Activated naive CD4-positive, alpha-beta T cell treated with anti-CD3 and anti-CD28 coated beads for 36 hours (primary cell): Measurements from ENCODE around the gene MAML3. TPM values are rescaled to one million over a fixed set of nuclear protein-coding genes. Genes with fewer than 3 reads are reported as not detected.

Source experiments
- CTCF ChIA-PET: fragments of 350-600 bp; sonication (Branson Sonifier 250); formaldehyde crosslinking; loops from one replicate; lab custom pipeline; 2021; ENCODE audit warnings: antibody characterized with exemption; lab: Charles Lee
- DNase-seq: peaks from one replicate; pipeline ENCODE4 v3.0.0-alpha.2; 2020
- H3K27ac Mint-ChIP-seq: one replicate; pipeline ENCODE4 v1.8.0; 2021; ENCODE audit warnings: mild to moderate bottlenecking, mixed read lengths
- H3K27me3 Mint-ChIP-seq: one replicate; pipeline ENCODE4 v1.8.0; 2021; ENCODE audit warnings: low read depth, mixed read lengths
- H3K36me3 Mint-ChIP-seq: one replicate; pipeline ENCODE4 v1.8.0; 2021; ENCODE audit warnings: low read depth, mixed read lengths
- H3K4me1 Mint-ChIP-seq: one replicate; pipeline ENCODE4 v1.8.0; 2021; ENCODE audit warnings: low read depth, mixed read lengths
- H3K4me3 Mint-ChIP-seq: one replicate; pipeline ENCODE4 v1.8.0; 2021; ENCODE audit warnings: mild to moderate bottlenecking, moderate library complexity, mixed read lengths
- H3K9me3 Mint-ChIP-seq: one replicate; pipeline ENCODE4 v1.8.0; 2021; ENCODE audit warnings: mixed read lengths
- intact Hi-C: fragments of 100-400 bp; cut with micrococcal nuclease; formaldehyde crosslinking; loops from one replicate; pipeline ENCODE4 v1.15.1; 2023
- total RNA-seq, 2 experiments: library from RNA; stranded (reverse); gene quantifications; one replicate each; pipeline ENCODE4 v1.2.3, GENCODE V29; 2021

The MAML3 gene
- total RNA-seq, 2 experiments from 2014 or later = 0.52 to 0.76 TPM

GRCh38 chr4:139851133-139851532 lies 302.9 kb downstream of the MAML3 start:
- H3K4me3 Mint-ChIP-seq = no peak overlapping the region
- DNase-seq = no peak
- H3K36me3 Mint-ChIP-seq = no peaks in the 10 kb centered on the region
- H3K27me3 Mint-ChIP-seq = peaks cover 8% of the 10 kb centered on the region
- intact Hi-C loops = no loop called here
- H3K27ac Mint-ChIP-seq = no peak overlapping the region
- H3K9me3 Mint-ChIP-seq = no peaks in the 10 kb centered on the region
- CTCF ChIA-PET = no interaction called here
- H3K4me1 Mint-ChIP-seq = peaks cover 6% of the 10 kb centered on the region

GRCh38 chr4:139849219-139849618 lies 304.8 kb downstream of the MAML3 start:
- intact Hi-C loops = no loop called here
- no peaks in the 10 kb centered on the region for H3K9me3 Mint-ChIP-seq
- H3K36me3 Mint-ChIP-seq = no peaks in the 10 kb centered on the region
- DNase-seq = no peak
- H3K27ac Mint-ChIP-seq = no peak overlapping the region
- CTCF ChIA-PET = interaction anchor here (1.0 kb wide), 1 partner anchor 48 kb away, joined by 4 read pairs; no protein-coding TSS in a partner anchor
- peaks cover under 1% of the 10 kb centered on the region for H3K27me3 Mint-ChIP-seq
- H3K4me1 Mint-ChIP-seq = peaks cover 10% of the 10 kb centered on the region
- H3K4me3 Mint-ChIP-seq = no peak overlapping the region

- no peaks in the 10 kb centered on the region for H3K27me3 Mint-ChIP-seq
- intact Hi-C loops = no loop called here
- no peaks in the 10 kb centered on the region for H3K36me3 Mint-ChIP-seq
- H3K27ac Mint-ChIP-seq = no peak overlapping the region
- CTCF ChIA-PET = interaction anchor here (0.6 to 1.6 kb wide), 3 partner anchors 9 to 512 kb away, joined by 3 to 5 read pairs (median 4); no protein-coding TSS in a partner anchor
- no peak overlapping the region for H3K4me3 Mint-ChIP-seq
- H3K9me3 Mint-ChIP-seq = no peaks in the 10 kb centered on the region
- no peak for DNase-seq
- H3K4me1 Mint-ChIP-seq = peaks cover 10% of the 10 kb centered on the region
Observed at GRCh38 chr4:139848028-139848427, 306.0 kb downstream of the MAML3 start.

GRCh38 chr4:139847602-139848001 lies 306.4 kb downstream of the MAML3 start:
- H3K36me3 Mint-ChIP-seq = no peaks in the 10 kb centered on the region
- intact Hi-C loops = no loop called here
- no peaks in the 10 kb centered on the region for H3K9me3 Mint-ChIP-seq
- H3K4me3 Mint-ChIP-seq = no peak overlapping the region
- H3K4me1 Mint-ChIP-seq = peaks cover 8% of the 10 kb centered on the region
- CTCF ChIA-PET = interaction anchor here (0.6 to 1.6 kb wide), 3 partner anchors 10 to 512 kb away, joined by 3 to 5 read pairs (median 4); no protein-coding TSS in a partner anchor
- H3K27me3 Mint-ChIP-seq = no peaks in the 10 kb centered on the region
- H3K27ac Mint-ChIP-seq = no peak overlapping the region
- DNase-seq = no peak

- H3K9me3 Mint-ChIP-seq = no peaks in the 10 kb centered on the region
- intact Hi-C loops = no loop called here
- H3K27ac Mint-ChIP-seq = no peak overlapping the region
- DNase-seq = no peak
- H3K36me3 Mint-ChIP-seq = no peaks in the 10 kb centered on the region
- no peaks in the 10 kb centered on the region for H3K27me3 Mint-ChIP-seq
- peaks cover 7% of the 10 kb centered on the region for H3K4me1 Mint-ChIP-seq
- CTCF ChIA-PET = interaction anchor here (1.0 kb wide), 1 partner anchor 47 kb away, joined by 3 read pairs; no protein-coding TSS in a partner anchor
- H3K4me3 Mint-ChIP-seq = no peak overlapping the region
Observed at GRCh38 chr4:139846766-139847165, 307.2 kb downstream of the MAML3 start.

- intact Hi-C loops = loop anchor here (1.0 kb wide), 1 partner anchor 13 kb away; no protein-coding TSS in a partner anchor
- Mint-ChIP-seq H3K36me3 (no peaks in the 10 kb centered on the region), H3K27ac (no peak overlapping the region), H3K9me3 (no peaks in the 10 kb centered on the region), H3K4me1 (peaks cover 7% of the 10 kb centered on the region), H3K4me3 (no peak overlapping the region), H3K27me3 (no peaks in the 10 kb centered on the region)
- CTCF ChIA-PET = interaction anchor here (1.0 kb wide), 1 partner anchor 46 kb away, joined by 3 read pairs; no protein-coding TSS in a partner anchor
- no peak for DNase-seq
Observed at GRCh38 chr4:139845453-139846093, 308.4 kb downstream of the MAML3 start.

- CTCF ChIA-PET = no interaction called here
- Mint-ChIP-seq H3K36me3 (no peaks in the 10 kb centered on the region), H3K9me3 (no peaks in the 10 kb centered on the region), H3K4me1 (peaks cover 7% of the 10 kb centered on the region), H3K27ac (no peak overlapping the region), H3K27me3 (no peaks in the 10 kb centered on the region), H3K4me3 (no peak overlapping the region)
- no peak for DNase-seq
- intact Hi-C loops = loop anchor here (1.0 kb wide), 1 partner anchor 14 kb away; no protein-coding TSS in a partner anchor
Observed at GRCh38 chr4:139844459-139845036, 309.4 kb downstream of the MAML3 start.

GRCh38 chr4:139844057-139844456 lies 309.9 kb downstream of the MAML3 start:
- Mint-ChIP-seq H3K4me1 (peaks cover 7% of the 10 kb centered on the region), H3K9me3 (no peaks in the 10 kb centered on the region), H3K27ac (no peak overlapping the region), H3K4me3 (no peak overlapping the region), H3K36me3 (no peaks in the 10 kb centered on the region), H3K27me3 (no peaks in the 10 kb centered on the region)
- DNase-seq = no peak
- CTCF ChIA-PET = interaction anchor here (0.6 kb wide), 1 partner anchor 12 kb away, joined by 3 read pairs; no protein-coding TSS in a partner anchor
- intact Hi-C loops = no loop called here

GRCh38 chr4:139843641-139844040 lies 310.3 kb downstream of the MAML3 start:
- DNase-seq = no peak
- intact Hi-C loops = no loop called here
- H3K4me3 Mint-ChIP-seq = no peak overlapping the region
- no peaks in the 10 kb centered on the region for H3K9me3 Mint-ChIP-seq
- H3K27ac Mint-ChIP-seq = no peak overlapping the region
- H3K27me3 Mint-ChIP-seq = no peaks in the 10 kb centered on the region
- CTCF ChIA-PET = interaction anchor here (0.6 kb wide), 1 partner anchor 11 kb away, joined by 3 read pairs; no protein-coding TSS in a partner anchor
- H3K36me3 Mint-ChIP-seq = no peaks in the 10 kb centered on the region
- H3K4me1 Mint-ChIP-seq = peaks cover 7% of the 10 kb centered on the region

GRCh38 chr4:139841464-139842195 lies 312.4 kb downstream of the MAML3 start:
- intact Hi-C loops = no loop called here
- Mint-ChIP-seq H3K36me3 (no peaks in the 10 kb centered on the region), H3K4me3 (no peak overlapping the region), H3K27me3 (no peaks in the 10 kb centered on the region), H3K27ac (no peak overlapping the region), H3K4me1 (peaks cover 4% of the 10 kb centered on the region), H3K9me3 (no peaks in the 10 kb centered on the region)
- no peak for DNase-seq
- CTCF ChIA-PET = interaction anchor here (0.6 kb wide), 1 partner anchor 32 kb away, joined by 3 read pairs; no protein-coding TSS in a partner anchor

GRCh38 chr4:139840773-139841172 lies 313.2 kb downstream of the MAML3 start:
- Mint-ChIP-seq H3K4me1 (peaks cover 4% of the 10 kb centered on the region), H3K27ac (no peak overlapping the region), H3K9me3 (no peaks in the 10 kb centered on the region), H3K4me3 (no peak overlapping the region), H3K36me3 (no peaks in the 10 kb centered on the region), H3K27me3 (no peaks in the 10 kb centered on the region)
- intact Hi-C loops = no loop called here
- CTCF ChIA-PET = no interaction called here
- no peak for DNase-seq

GRCh38 chr4:139839403-139840031 lies 314.5 kb downstream of the MAML3 start:
- H3K9me3 Mint-ChIP-seq = no peaks in the 10 kb centered on the region
- no peak overlapping the region for H3K4me3 Mint-ChIP-seq
- no peak overlapping the region for H3K27ac Mint-ChIP-seq
- no peaks in the 10 kb centered on the region for H3K36me3 Mint-ChIP-seq
- no peaks in the 10 kb centered on the region for H3K4me1 Mint-ChIP-seq
- CTCF ChIA-PET = interaction anchor here (0.6 kb wide), 1 partner anchor 13 kb away, joined by 3 read pairs; no protein-coding TSS in a partner anchor
- DNase-seq = no peak
- no peaks in the 10 kb centered on the region for H3K27me3 Mint-ChIP-seq
- intact Hi-C loops = no loop called here
